GM10847 (cell line): ENCODE results near the gene EIF3K.

Experiments used
- POLR2A ChIP-seq: IDR thresholded peaks from 2 replicates; pipeline ENCODE4 v1.6.1; 2011; ENCODE audit not compliant: insufficient read length; ENCODE audit errors: extremely low read depth

The EIF3K gene

DNA sequence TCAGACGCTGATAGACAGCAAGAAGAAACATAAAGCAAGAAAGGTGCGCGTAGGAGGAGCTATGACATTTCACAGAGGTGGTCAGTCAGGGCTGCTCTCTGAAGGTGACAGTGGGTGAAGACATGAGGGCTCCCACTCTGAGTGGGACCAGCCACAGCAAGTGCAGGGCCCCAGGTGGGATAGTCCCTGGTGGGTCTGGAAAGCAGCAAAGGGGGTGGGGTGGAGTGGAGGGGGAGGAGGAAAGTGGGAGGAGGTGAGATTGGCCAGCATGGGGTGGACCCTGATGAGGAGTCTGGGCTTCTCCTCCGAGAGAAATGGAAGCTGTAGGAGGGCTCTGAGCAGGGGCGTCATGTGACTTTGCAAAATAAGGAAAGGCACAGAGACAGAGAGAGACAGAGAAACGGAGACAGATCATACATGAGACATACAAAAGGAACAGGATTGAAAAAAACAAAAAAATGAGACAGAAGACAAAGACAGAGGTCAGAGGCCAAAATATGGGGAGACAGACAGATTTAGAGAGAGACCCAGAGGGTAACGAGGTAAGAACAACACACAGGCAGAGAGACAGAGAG, 3.9 kb upstream of the EIF3K start:
- TF ChIP-seq POLR2A = no peak

- no peak for TF ChIP-seq POLR2A
These were observed 2.7 kb upstream of the EIF3K start for GRCh38 chr19:38616265-38616664.

DNA sequence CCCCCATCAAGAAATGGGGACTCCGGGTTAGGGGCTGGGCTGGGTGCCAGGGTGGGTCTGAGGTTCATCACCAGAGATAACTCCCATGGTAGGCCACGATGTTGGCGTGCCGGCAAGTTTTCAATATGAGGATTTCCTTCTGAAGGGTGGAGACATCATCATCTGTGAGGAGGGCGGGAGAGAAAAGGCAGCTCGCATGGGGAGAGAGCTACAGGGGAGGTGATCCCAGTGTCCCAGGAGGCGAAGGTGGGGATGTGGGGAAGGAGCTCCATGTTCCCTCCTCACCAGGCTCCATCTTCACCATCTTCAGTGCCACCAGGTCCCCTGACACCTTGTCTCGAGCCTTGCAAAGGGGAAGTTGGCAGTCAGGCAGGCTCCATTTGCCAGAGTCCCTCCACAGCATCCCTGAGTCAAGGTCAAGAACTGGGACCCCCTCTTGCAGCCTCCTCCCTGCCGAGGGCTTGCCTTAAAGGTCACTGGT, 1.7 kb upstream of the EIF3K start:
- no peak for TF ChIP-seq POLR2A

- TF ChIP-seq POLR2A = peak; percentile 67
These were observed 1.0 kb upstream of the EIF3K start, which contains the start of gene MAP4K1 for GRCh38 chr19:38617764-38618589. Gene MAP4K1, minus strand, starts transcription at chr19:38617953. Its CDS starts 58 bp downstream, at chr19:38617895.

DNA sequence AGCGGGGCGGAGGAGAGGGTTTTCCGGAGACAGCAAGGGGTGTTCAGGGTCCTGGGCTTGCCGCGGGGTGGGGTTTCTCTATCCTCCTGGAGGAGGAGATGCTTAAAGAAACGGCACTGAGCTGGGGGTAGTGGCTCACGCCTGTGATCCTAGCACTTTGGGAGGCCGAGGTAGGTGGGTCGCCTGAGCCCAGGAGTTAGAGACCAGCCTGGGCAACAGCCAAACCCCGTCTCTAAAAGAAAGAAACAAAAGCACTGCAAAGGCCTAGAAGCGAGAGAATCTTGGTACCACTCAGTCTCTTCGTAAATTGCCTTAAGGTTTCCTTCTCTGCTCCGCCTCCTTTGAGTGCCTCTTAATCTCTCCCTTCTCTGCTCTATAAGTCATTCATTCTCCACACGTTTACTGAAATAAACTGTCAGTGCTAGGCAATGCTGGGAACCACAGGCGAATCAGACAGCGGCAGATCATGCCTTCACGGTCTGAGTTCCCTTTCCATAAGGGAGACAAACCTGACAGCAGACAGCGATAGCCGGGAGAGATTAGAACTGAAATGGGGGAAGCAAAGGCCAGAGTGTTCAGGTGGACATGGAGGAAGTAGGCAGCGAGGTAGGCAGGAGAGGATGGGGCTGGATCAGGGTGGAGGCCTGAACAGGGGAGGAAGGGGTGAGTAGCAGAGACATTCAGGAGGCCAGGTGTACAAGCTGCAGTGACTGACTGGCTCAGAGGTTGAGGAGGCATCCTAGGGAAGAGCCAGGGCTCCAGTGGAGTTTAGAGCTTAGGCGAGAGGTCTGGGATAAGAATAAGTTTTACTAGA, 580 bp downstream of the EIF3K start:
- TF ChIP-seq POLR2A = no peak

DNA sequence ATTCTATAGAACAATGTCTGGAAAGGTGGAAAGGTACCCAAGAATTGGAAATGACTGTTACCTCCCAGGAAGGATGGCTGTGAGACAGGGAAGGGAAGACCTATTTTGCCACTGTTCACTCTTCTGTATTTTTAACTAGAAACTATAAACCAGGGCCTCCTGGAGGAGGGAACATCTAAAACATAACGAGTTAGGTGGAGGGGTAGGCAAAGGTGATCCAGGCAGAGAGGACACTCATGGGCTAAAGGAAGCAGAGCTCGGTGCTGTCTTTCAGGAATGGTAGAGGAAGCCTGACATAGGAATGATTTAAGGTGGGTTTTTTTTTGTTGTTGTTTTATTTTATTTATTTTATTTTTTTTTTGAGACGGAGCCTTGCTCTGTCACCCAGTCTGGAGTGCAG, 5.8 kb downstream of the EIF3K start:
- TF ChIP-seq POLR2A = no peak

DNA sequence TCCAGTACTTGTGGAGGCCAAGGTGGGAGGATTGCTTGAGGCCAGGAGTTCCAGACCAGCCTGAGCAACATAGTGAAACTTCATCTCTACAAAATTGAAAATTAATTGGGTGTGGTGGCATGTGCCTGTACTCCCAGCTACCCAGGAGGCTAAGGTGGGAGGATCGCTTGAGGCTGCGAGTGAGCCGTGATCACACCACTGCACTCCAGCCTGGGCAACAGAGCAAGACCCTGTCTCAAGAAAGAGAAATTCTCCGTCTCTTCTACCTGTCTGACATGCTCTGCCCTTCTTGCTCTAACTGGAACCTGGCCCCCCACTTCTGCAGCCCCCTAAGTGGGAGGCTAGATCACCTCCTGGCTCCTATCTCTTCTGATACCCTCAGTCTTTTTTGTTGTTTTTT, 7.4 kb downstream of the EIF3K start:
- no peak for TF ChIP-seq POLR2A

DNA sequence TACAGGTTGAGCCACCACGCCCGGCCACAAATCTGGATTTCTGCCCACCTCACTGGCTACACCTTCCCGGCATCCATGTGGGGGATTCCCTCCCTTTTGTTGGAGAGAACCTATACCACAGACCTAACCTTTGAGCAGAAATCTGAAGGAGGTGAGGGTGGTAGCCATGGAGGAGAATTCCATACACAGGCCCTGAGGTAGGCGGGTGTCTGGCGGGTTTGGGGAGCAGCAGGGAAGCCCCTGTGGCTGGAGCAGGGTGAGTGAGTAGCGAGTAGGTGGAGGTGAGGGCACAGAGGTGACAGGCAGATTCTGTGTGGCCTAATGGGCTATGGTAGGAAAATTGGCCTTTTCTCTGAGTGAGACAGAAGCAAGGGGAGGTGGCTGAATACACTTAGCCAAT, 10.6 kb downstream of the EIF3K start:
- TF ChIP-seq POLR2A = no peak

DNA sequence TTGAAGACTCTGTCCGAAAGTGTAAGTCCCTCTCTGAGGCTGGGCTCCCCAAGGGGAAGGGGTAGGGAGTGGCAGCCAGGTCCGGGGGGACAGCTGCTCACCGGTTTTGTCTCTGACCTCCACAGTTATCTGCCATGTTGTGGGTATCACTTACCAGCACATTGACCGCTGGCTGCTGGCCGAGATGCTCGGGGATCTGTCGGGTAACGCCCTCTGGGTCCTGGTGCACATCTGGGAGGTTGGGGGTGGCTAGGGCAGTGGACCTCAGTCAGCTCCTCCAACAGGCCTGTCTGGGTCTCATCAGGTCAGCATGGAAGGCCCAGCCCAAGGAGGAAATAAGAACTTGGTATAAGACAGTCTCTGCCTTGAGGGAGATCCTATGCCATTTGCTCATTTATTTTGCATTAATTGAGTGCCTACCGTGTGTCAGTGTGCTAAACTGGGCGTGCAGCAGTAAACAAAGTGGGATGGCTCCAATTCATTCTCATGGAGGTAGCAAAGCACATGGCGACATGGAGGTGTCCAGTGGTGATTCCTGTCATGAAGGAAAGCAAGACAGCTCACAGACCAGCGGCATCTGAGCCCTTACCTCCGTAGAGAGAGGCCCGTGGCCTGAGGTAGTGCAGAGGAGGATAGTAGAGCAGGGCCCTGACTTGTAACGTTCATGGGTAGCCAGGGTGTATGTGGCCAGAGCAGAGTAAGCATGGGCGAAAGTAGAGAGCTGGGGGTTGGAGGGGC, 13.7 kb downstream of the EIF3K start:
- TF ChIP-seq POLR2A = no peak

DNA sequence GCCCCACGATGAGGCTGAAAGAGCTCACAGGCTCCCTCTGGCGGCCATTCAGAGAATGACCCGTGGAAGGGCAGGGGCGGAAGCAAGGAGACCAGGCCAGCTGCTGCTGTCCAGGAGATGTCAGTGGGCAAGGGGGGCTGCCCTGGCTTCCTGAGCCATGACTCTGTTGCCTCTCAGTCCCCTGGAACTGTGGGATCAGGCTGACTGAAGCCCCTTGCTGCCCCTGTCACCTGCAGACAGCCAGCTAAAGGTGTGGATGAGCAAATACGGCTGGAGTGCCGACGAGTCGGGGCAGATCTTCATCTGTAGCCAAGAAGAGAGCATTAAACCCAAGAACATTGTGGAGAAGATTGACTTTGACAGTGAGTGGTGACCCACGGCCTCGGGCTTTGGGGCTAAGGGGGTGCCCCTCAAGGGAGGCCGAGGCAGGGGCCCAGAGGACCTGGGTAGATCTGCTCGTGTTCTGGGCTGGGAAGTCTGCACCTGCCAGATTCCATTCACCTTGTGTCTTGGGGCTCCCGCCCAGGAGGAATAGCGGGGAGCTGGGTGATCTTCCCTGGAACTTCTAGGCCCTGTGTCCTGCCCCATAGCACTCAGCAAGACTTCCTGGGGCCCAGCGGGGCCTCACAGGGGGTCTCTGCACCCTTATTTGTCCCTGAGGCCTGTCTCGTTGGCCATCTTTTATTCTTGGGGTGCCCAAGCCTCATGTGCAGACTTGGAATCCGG, 15.9 kb downstream of the EIF3K start:
- no peak for TF ChIP-seq POLR2A

GRCh38 chr19:38635483-38636399, 16.8 kb downstream of the EIF3K start:
- no peak for TF ChIP-seq POLR2A

- no peak for TF ChIP-seq POLR2A
These were observed 19.5 kb downstream of the EIF3K start for GRCh38 chr19:38638461-38638860.

DNA sequence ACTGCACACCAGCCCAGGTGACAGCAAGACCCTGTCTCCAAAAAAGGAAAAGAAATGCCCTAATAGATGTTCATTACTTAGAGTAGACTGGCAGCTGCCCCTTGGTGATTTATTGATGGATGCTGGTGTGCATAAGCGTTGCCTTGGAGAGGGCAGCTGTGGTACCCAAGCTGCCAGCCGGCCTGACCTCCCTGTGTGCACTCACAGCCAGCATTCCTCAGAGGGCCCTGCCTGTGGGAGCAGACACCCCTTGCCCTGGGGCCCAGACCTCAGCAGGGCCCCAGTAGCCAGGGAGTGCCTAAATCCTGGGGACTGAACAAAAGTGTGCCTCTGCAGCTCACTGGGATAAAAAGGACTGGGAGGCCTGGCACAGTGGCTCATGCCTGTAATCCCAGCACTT, 20.7 kb downstream of the EIF3K start:
- no peak for TF ChIP-seq POLR2A
